Ramos (cell line): ENCODE measurements around the gene SLC1A4.
"Not testable (repeated sequence)": the region's sequence is repeated elsewhere in the genome, so short reads cannot be mapped to it uniquely, and the experiment has no call there.

Experiments used
- in situ Hi-C: fragments of 300-500 bp; cut with MboI; formaldehyde crosslinking; loops from one replicate; pipeline ENCODE4 v1.14.3; 2022; ENCODE audit warnings: low sequenced_read_pairs; ENCODE audit not compliant: unreplicated experiment

The SLC1A4 gene

GRCh38 chr2:64960819-64961218 lies 28.4 kb upstream of the SLC1A4 start:
- in situ Hi-C loops = no loop called here

GRCh38 chr2:64963138-64963537 lies 26.1 kb upstream of the SLC1A4 start:
- in situ Hi-C loops = not testable (repeated sequence)

GRCh38 chr2:64963719-64964118 lies 25.5 kb upstream of the SLC1A4 start:
- in situ Hi-C loops = no loop called here

GRCh38 chr2:64966017-64966416 lies 23.2 kb upstream of the SLC1A4 start:
- in situ Hi-C loops = no loop called here

GRCh38 chr2:64966839-64967238 lies 22.4 kb upstream of the SLC1A4 start:
- in situ Hi-C loops = no loop called here

GRCh38 chr2:64967601-64968000 lies 21.6 kb upstream of the SLC1A4 start:
- in situ Hi-C loops = no loop called here

GRCh38 chr2:64969086-64969485 lies 20.1 kb upstream of the SLC1A4 start:
- in situ Hi-C loops = not testable (repeated sequence)

- in situ Hi-C loops = no loop called here
These were observed 18.7 kb upstream of the SLC1A4 start for GRCh38 chr2:64970495-64970894.

GRCh38 chr2:64972426-64972825 lies 16.8 kb upstream of the SLC1A4 start:
- in situ Hi-C loops = no loop called here

- in situ Hi-C loops = no loop called here
These were observed 16.3 kb upstream of the SLC1A4 start for GRCh38 chr2:64972876-64973275.

GRCh38 chr2:64975232-64975821 lies 13.9 kb upstream of the SLC1A4 start:
- in situ Hi-C loops = no loop called here

- in situ Hi-C loops = no loop called here
These were observed 12.9 kb upstream of the SLC1A4 start for GRCh38 chr2:64976276-64976675.

GRCh38 chr2:64978514-64979268 lies 10.5 kb upstream of the SLC1A4 start:
- in situ Hi-C loops = no loop called here

GRCh38 chr2:64979744-64980143 lies 9.5 kb upstream of the SLC1A4 start:
- in situ Hi-C loops = no loop called here

- in situ Hi-C loops = no loop called here
These were observed 9.0 kb upstream of the SLC1A4 start for GRCh38 chr2:64980183-64980582.

- in situ Hi-C loops = no loop called here
These were observed 6.8 kb upstream of the SLC1A4 start for GRCh38 chr2:64982311-64982857.

GRCh38 chr2:64982932-64983331 lies 6.3 kb upstream of the SLC1A4 start:
- in situ Hi-C loops = no loop called here

GRCh38 chr2:64985447-64985846 lies 3.8 kb upstream of the SLC1A4 start:
- in situ Hi-C loops = loop anchor here (5.0 kb wide), 1 partner anchor 68 kb away; no protein-coding TSS in a partner anchor

GRCh38 chr2:64987001-64987955 lies 1.9 kb upstream of the SLC1A4 start:
- in situ Hi-C loops = loop anchor here (5.0 kb wide), 1 partner anchor 70 kb away; no protein-coding TSS in a partner anchor

GRCh38 chr2:64987956-64988419 lies 1.2 kb upstream of the SLC1A4 start:
- in situ Hi-C loops = loop anchor here (5.0 kb wide), 1 partner anchor 71 kb away; no protein-coding TSS in a partner anchor
